RWPE1 (cell line): ENCODE measurements around the gene AMD1.
"Not testable (repeated sequence)": the region's sequence is repeated elsewhere in the genome, so short reads cannot be mapped to it uniquely, and the experiment has no call there.

Experiments
- CTCF ChIA-PET: fragments of 350-600 bp; sonication (Branson Sonifier 250); formaldehyde crosslinking; extraction: SDS; loops from one replicate; lab custom pipeline; 2021; lab: Yijun Ruan, JAX
- POLR2A ChIA-PET: fragments of 400-600 bp; formaldehyde crosslinking; extraction: SDS; loops from one replicate; lab custom pipeline; 2020; ENCODE audit warnings: antibody characterized with exemption; ENCODE audit not compliant: low non-redundant PET; lab: Yijun Ruan, JAX
- DNase-seq: peaks from one replicate; pipeline ENCODE4 v3.0.0; 2012; ENCODE audit warnings: low spot score
- H3K27ac ChIP-seq: fragments of 450-650 bp; 2 replicates; pipeline ENCODE4 v1.5.1; 2017
- TF ChIP-seq, protein P1 (sequence below): fragments of 450-650 bp; conservative IDR thresholded peaks from 2 replicates; pipeline ENCODE4 v1.5.1; 2017; ENCODE audit warnings: low read depth, mild to moderate bottlenecking

Gene AMD1

DNA sequence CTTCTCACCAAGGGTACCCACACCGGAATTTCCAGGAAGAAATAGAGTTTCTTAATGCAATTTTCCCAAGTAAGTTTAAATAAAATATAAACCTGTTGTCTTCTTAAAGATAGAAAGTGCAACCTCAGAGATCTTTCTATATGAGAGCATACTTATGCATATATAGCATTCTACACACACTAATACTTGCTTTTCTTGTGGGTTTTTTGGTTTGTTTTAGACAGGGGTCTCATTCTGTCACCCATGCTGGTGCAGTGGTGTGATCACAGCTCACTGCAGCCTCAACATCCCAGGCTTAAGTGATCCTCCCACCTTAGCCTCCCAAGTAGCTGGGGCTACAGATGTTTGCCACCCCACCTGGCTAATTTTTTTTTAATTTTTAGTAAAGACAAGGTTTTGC is 15.7 kb downstream of the AMD1 start:
- TF ChIP-seq, protein P1, sequence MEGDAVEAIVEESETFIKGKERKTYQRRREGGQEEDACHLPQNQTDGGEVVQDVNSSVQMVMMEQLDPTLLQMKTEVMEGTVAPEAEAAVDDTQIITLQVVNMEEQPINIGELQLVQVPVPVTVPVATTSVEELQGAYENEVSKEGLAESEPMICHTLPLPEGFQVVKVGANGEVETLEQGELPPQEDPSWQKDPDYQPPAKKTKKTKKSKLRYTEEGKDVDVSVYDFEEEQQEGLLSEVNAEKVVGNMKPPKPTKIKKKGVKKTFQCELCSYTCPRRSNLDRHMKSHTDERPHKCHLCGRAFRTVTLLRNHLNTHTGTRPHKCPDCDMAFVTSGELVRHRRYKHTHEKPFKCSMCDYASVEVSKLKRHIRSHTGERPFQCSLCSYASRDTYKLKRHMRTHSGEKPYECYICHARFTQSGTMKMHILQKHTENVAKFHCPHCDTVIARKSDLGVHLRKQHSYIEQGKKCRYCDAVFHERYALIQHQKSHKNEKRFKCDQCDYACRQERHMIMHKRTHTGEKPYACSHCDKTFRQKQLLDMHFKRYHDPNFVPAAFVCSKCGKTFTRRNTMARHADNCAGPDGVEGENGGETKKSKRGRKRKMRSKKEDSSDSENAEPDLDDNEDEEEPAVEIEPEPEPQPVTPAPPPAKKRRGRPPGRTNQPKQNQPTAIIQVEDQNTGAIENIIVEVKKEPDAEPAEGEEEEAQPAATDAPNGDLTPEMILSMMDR = no peak
- DNase-seq = no peak
- POLR2A ChIA-PET = no interaction called here

DNA sequence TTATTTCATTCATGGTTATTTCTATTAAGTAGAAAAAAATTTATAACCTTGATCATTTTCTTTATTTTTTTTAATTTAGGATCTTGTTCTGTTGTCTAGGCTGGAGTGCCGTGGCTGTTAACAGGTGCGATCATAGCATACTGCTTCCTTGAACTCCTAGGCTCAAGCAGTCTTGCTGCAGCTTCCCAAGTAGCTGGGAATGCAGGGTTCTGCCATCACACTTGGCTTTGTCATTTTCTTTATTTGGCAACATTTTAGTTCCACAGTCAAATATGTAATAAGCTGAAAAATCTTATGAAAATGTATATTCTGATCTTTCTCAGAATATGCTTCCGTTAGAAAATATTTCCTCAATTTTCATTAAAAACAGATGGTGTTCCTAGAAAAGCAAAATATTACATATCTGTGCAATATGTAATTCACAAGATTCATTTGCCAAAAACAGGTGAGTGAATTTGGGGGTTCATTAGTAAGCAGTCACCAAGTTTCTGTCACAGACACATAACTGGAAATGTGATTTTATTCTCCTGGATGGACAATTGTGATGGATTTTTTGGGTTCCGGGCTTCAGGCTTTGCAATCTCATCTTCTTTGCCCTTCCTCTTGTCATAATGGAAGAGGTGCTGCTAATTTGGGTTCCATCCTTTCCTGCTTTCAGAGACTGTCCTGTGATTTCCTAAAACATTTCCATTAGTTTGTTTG is 21.5 kb downstream of the AMD1 start:
- CTCF ChIA-PET = no interaction called here
- POLR2A ChIA-PET = no interaction called here
- TF ChIP-seq, protein P1 = no peak

More for the DNA sequence above, 15.7 kb downstream of the AMD1 start:
- no peak overlapping the region for H3K27ac ChIP-seq
- CTCF ChIA-PET = interaction anchor here (0.8 kb wide), 1 partner anchor 363 kb away, joined by 5 read pairs; no protein-coding TSS in a partner anchor

DNA sequence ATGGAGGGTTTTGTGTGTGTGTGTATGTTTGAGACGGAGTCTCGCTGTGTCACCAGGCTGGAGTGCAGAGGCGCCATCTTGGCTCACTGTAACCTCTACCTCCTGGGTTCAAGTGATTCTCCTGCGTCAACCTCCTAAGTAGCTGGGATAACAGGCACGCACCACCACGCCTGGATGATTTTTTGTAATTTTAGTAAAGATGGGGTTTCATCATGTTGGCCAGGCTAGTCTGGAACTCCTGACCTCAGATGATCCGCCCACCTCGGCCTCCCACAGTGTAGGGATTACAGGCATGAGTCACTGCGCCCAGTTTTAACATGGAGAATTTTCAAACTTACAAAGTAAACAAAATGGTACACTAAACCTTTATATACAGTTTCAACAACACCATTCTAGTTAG is 22.8 kb downstream of the AMD1 start:
- 0 out of 2 replicates have a peak overlapping the region, but pooled peaks have one; percentile 4 for H3K27ac ChIP-seq
- CTCF ChIA-PET = no interaction called here
- POLR2A ChIA-PET = no interaction called here
- no peak for DNase-seq
- TF ChIP-seq, protein P1 = no peak

More for the DNA sequence above, 21.5 kb downstream of the AMD1 start:
- no peak for DNase-seq
- H3K27ac ChIP-seq = no peak overlapping the region

DNA sequence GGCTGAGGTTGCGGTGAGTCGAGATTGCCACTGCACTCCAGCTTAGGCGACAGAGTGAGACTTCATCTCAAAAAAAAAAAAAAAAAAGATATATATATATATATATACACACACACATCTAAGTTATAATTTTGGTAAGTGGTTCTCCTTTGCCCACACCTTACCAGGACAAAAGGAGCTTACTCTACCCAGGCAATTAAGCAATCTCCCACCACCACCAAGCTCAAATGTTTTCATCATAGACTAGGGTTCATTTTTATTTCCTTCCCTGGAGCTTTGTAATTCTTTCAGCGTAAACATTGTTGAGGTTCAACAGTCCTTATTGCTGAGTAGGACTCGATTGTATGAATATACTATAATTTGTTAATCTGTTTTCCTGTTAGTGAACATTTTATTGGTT is 23.5 kb downstream of the AMD1 start:
- TF ChIP-seq, protein P1 = no peak
- no peak for DNase-seq
- ChIA-PET POLR2A (no interaction called here), CTCF (interaction anchor here (0.6 kb wide), 1 partner anchor 563 kb away, joined by 3 read pairs; no protein-coding TSS in a partner anchor)
- H3K27ac ChIP-seq = 0 out of 2 replicates have a peak overlapping the region, but pooled peaks have one; percentile 4

DNA sequence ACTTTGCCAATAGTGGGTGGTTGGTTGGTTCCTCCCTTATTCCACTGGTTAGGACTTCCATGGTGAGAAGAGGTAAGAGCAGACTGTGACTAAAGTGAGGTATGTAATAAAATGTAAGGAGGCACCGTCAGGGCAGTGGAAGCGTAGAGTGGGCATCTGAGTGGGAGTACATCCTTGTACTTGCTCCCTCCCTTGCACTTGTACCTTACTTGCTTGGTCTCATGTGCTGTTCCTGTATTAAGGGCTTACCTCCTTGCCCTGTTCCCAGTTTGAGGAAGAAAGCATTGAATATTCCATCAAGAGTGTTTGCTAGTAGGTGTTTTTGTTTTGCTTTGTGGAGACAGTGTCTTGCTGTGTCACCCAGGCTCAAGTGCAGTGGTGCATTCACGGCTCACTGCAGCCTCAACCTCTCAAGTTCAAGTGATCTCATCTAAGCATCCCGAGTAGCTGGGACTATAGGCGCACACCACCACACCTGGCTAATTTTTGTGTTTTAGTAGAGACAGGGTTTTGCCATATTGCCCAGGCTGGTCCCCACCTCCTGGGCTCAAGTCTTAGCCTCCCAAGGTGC is 25.5 kb downstream of the AMD1 start:
- ChIA-PET POLR2A (no interaction called here), CTCF (no interaction called here)
- no peak overlapping the region for H3K27ac ChIP-seq
- DNase-seq = no peak
- TF ChIP-seq, protein P1 = no peak

DNA sequence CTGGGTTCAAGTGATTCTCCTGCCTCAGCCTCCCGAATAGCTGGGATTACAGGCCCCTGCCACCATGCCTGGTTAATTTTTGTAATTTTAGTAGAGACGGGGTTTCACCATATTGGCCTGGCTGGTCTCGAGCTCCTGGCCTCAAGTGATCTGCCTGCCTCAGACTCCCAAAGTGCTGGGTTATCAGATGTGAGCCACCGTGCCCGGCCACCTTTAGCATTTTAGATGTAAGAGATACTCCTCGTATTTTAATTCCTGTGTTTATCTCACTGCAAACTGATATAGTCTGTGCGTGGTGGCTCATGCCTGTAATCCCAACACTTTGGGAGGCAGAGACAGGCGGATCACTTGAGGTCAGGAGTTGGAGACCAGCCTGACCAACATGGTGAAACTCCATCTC is 27.0 kb downstream of the AMD1 start:
- CTCF ChIA-PET, H3K27ac ChIP-seq, POLR2A ChIA-PET, DNase-seq: not testable (repeated sequence)

DNA sequence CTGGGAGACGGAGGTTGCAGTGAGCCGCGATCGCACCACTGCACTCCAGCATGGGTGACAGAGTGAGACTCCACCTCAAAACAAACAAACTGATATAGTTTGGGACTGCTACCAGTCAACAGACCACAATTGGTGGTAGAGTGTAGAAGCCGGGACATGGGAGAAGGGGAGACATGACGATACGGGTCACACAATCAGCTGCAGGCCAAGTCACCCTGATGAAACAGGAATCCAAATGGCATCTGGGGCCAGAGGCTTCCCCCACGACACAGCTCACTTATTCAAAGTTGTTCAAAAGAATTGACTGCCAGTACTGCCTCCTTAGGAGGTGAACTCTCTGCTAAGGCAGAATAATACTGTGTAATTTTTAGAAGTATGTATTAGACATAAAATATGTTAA is 27.5 kb downstream of the AMD1 start:
- POLR2A ChIA-PET = no interaction called here
- CTCF ChIA-PET = no interaction called here
- no peak for DNase-seq
- TF ChIP-seq, protein P1 = no peak
- no peak overlapping the region for H3K27ac ChIP-seq

DNA sequence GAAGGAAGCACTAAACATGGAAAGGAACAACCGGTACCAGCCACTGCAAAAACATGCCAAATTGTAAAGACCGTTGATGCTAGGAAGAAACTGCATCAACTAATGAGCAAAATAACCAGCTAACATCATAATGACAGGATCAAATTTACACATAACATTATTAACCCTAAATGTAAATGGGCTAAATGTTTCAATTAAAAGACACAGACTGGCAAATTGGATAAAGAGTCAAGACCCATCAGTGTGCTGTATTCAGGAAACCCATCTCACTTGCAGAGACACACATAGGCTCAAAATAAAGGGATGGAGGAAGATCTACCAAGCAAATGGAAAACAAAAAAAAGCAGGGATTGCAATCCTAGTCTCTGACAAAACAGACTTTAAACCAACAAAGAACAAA is 31.7 kb downstream of the AMD1 start:
- POLR2A ChIA-PET, CTCF ChIA-PET, H3K27ac ChIP-seq, DNase-seq: not testable (repeated sequence)
